H1 (cell line): ENCODE results near the gene GALNT6. TPM values are rescaled to one million over a fixed set of nuclear protein-coding genes. Genes with fewer than 3 reads are reported as not detected.

ENCODE experiments used
- ATF3 ChIP-seq: IDR thresholded peaks from 2 replicates; pipeline ENCODE4 v1.6.1; 2011; ENCODE audit warnings: low read depth, mild to moderate bottlenecking, low read length; ENCODE audit not compliant: insufficient read depth
- E2F6 ChIP-seq: IDR thresholded peaks from 2 replicates; pipeline ENCODE4 v1.6.1; 2012; ENCODE audit warnings: inconsistent platforms
- GTF2F1 ChIP-seq: IDR thresholded peaks from 2 replicates; pipeline ENCODE4 v1.6.1; 2012; ENCODE audit warnings: low read depth, low read length, improper control_type of control experiment, borderline replicate concordance
- HDAC6 ChIP-seq: IDR thresholded peaks from one replicate; pipeline ENCODE4 v1.7.1; 2012; ENCODE audit warnings: low read depth, mild to moderate bottlenecking, inconsistent platforms, low read length, moderate library complexity
- RFX5 ChIP-seq: IDR thresholded peaks from 2 replicates; pipeline ENCODE4 v1.6.1; 2011; ENCODE audit warnings: low read depth, low read length, improper control_type of control experiment, borderline replicate concordance
- SAP30 ChIP-seq: fragments of 300-600 bp; sonication (generic); IDR thresholded peaks from 2 replicates; pipeline ENCODE4 v1.7.1; 2012; ENCODE audit warnings: low read length, moderate library complexity, mild to moderate bottlenecking, inconsistent platforms; ENCODE audit not compliant: insufficient read depth, insufficient replicate concordance
- SUZ12 ChIP-seq: fragments of 200-600 bp; sonication (generic); IDR thresholded peaks from 2 replicates; pipeline ENCODE4 v1.6.1; 2012; ENCODE audit warnings: mild to moderate bottlenecking, inconsistent platforms, low read length, moderate library complexity, mixed read lengths
- polyA plus RNA-seq, 7 experiments: library from polyadenylated mRNA; depleted of rRNA in 3 of 7; stranded (reverse) in 5 of 7; unstranded in 2 of 7; fragments of >200 nt in 5 of 7; fragments of 200-250 nt in 2 of 7; gene quantifications; 1 replicate in 5 of 7; 2 replicates in 1 of 7; 4 replicates in 1 of 7; pipeline versions ENCODE4 v1.2.1 to v1.2.3, GENCODE V29; 2011 to 2013; ENCODE audit warnings: missing spikeins in 2 of 7, mixed read lengths in 2 of 7
- total RNA-seq: library from RNA; stranded (reverse); fragmentation: NEBNext Ultra II Directional; extraction: Animal tissue kit (Norgen Biotek cat#: 25700); gene quantifications from 2 replicates; pipeline ENCODE4 v1.2.1, GENCODE V29; 2021
- TF ChIP-seq, protein P1 (sequence below): fragments of 300-600 bp; sonication (generic); IDR thresholded peaks from 2 replicates; pipeline ENCODE4 v1.7.1; 2012; ENCODE audit warnings: low read length, moderate library complexity, mild to moderate bottlenecking, inconsistent platforms; ENCODE audit not compliant: insufficient replicate concordance

The GALNT6 gene
- total and polyA plus RNA-seq, 2 of the 8 experiments (the other 6 are each of a cell fraction or from before 2014, with no cell fraction given), result 5.8 to 10.7 TPM

GRCh38 chr12:51323317-51323960, 67.8 kb downstream of the GALNT6 start (continued):
- TF ChIP-seq, protein P1, sequence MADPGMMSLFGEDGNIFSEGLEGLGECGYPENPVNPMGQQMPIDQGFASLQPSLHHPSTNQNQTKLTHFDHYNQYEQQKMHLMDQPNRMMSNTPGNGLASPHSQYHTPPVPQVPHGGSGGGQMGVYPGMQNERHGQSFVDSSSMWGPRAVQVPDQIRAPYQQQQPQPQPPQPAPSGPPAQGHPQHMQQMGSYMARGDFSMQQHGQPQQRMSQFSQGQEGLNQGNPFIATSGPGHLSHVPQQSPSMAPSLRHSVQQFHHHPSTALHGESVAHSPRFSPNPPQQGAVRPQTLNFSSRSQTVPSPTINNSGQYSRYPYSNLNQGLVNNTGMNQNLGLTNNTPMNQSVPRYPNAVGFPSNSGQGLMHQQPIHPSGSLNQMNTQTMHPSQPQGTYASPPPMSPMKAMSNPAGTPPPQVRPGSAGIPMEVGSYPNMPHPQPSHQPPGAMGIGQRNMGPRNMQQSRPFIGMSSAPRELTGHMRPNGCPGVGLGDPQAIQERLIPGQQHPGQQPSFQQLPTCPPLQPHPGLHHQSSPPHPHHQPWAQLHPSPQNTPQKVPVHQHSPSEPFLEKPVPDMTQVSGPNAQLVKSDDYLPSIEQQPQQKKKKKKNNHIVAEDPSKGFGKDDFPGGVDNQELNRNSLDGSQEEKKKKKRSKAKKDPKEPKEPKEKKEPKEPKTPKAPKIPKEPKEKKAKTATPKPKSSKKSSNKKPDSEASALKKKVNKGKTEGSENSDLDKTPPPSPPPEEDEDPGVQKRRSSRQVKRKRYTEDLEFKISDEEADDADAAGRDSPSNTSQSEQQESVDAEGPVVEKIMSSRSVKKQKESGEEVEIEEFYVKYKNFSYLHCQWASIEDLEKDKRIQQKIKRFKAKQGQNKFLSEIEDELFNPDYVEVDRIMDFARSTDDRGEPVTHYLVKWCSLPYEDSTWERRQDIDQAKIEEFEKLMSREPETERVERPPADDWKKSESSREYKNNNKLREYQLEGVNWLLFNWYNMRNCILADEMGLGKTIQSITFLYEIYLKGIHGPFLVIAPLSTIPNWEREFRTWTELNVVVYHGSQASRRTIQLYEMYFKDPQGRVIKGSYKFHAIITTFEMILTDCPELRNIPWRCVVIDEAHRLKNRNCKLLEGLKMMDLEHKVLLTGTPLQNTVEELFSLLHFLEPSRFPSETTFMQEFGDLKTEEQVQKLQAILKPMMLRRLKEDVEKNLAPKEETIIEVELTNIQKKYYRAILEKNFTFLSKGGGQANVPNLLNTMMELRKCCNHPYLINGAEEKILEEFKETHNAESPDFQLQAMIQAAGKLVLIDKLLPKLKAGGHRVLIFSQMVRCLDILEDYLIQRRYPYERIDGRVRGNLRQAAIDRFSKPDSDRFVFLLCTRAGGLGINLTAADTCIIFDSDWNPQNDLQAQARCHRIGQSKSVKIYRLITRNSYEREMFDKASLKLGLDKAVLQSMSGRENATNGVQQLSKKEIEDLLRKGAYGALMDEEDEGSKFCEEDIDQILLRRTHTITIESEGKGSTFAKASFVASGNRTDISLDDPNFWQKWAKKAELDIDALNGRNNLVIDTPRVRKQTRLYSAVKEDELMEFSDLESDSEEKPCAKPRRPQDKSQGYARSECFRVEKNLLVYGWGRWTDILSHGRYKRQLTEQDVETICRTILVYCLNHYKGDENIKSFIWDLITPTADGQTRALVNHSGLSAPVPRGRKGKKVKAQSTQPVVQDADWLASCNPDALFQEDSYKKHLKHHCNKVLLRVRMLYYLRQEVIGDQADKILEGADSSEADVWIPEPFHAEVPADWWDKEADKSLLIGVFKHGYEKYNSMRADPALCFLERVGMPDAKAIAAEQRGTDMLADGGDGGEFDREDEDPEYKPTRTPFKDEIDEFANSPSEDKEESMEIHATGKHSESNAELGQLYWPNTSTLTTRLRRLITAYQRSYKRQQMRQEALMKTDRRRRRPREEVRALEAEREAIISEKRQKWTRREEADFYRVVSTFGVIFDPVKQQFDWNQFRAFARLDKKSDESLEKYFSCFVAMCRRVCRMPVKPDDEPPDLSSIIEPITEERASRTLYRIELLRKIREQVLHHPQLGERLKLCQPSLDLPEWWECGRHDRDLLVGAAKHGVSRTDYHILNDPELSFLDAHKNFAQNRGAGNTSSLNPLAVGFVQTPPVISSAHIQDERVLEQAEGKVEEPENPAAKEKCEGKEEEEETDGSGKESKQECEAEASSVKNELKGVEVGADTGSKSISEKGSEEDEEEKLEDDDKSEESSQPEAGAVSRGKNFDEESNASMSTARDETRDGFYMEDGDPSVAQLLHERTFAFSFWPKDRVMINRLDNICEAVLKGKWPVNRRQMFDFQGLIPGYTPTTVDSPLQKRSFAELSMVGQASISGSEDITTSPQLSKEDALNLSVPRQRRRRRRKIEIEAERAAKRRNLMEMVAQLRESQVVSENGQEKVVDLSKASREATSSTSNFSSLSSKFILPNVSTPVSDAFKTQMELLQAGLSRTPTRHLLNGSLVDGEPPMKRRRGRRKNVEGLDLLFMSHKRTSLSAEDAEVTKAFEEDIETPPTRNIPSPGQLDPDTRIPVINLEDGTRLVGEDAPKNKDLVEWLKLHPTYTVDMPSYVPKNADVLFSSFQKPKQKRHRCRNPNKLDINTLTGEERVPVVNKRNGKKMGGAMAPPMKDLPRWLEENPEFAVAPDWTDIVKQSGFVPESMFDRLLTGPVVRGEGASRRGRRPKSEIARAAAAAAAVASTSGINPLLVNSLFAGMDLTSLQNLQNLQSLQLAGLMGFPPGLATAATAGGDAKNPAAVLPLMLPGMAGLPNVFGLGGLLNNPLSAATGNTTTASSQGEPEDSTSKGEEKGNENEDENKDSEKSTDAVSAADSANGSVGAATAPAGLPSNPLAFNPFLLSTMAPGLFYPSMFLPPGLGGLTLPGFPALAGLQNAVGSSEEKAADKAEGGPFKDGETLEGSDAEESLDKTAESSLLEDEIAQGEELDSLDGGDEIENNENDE, result no peak
- no peak for TF ChIP-seq ATF3
- TF ChIP-seq HDAC6, result no peak
- no peak for TF ChIP-seq E2F6
- no peak for TF ChIP-seq RFX5
- TF ChIP-seq GTF2F1, result no peak
- TF ChIP-seq SUZ12, result no peak
- no peak for TF ChIP-seq SAP30
